RWPE2 (cell line): ENCODE data around the gene EP400.
A peak's percentile ranks its signal among the peaks of the same experiment; 100 is the strongest.

Source experiments
- ATAC-seq: fragments of 200-7000 bp; cut with Tn5 transposase; 3 replicates; pipeline ENCODE4 v1.9.1; 2021; ENCODE audit warnings: low read depth
- DNase-seq: peaks from one replicate; pipeline ENCODE4 v3.0.0-alpha.2; 2020; ENCODE audit warnings: low spot score
- H3K27ac ChIP-seq: fragments of 450-650 bp; 2 replicates; pipeline ENCODE4 v1.5.1; 2017; ENCODE audit warnings: mild to moderate bottlenecking; ENCODE audit not compliant: poor library complexity, severe bottlenecking
- H3K27me3 ChIP-seq: fragments of 250-450 bp; sonication (Bioruptor Pico); 2 replicates; pipeline ENCODE4 v1.5.1; 2021; ENCODE audit warnings: mild to moderate bottlenecking, moderate library complexity; ENCODE audit not compliant: insufficient read depth, poor library complexity, severe bottlenecking
- H3K36me3 ChIP-seq: fragments of 250-450 bp; sonication (Bioruptor Pico); 2 replicates; pipeline ENCODE4 v1.5.1; 2020; ENCODE audit warnings: low read depth, mild to moderate bottlenecking, moderate library complexity
- H3K4me1 ChIP-seq: fragments of 250-450 bp; sonication (Bioruptor Pico); 2 replicates; pipeline ENCODE4 v1.5.1; 2021; ENCODE audit warnings: mild to moderate bottlenecking, moderate library complexity; ENCODE audit not compliant: insufficient read depth, poor library complexity, severe bottlenecking
- H3K4me3 ChIP-seq: fragments of 250-450 bp; sonication (Bioruptor Pico); 2 replicates; pipeline ENCODE4 v1.5.1; 2021; ENCODE audit warnings: mild to moderate bottlenecking, moderate library complexity; ENCODE audit not compliant: severe bottlenecking
- H3K9me3 ChIP-seq: fragments of 250-450 bp; sonication (Bioruptor Pico); 2 replicates; pipeline ENCODE4 v1.5.1; 2021; ENCODE audit warnings: mild to moderate bottlenecking, moderate library complexity; ENCODE audit not compliant: severe bottlenecking
- CTCF ChIP-seq: fragments of 450-650 bp; IDR thresholded peaks from one replicate; pipeline ENCODE4 v1.5.1; 2017; ENCODE audit warnings: mild to moderate bottlenecking, moderate library complexity; ENCODE audit not compliant: poor library complexity, severe bottlenecking

The EP400 gene

GRCh38 chr12:132071830-132072384 is 122.2 kb downstream of the EP400 start:
- no peak overlapping the region for H3K4me3 ChIP-seq
- H3K27me3 ChIP-seq: no peaks in the 10 kb centered on the region
- no peak for TF ChIP-seq CTCF
- no peaks in the 10 kb centered on the region for H3K9me3 ChIP-seq
- ATAC-seq: no peak
- peaks cover 40% of the 10 kb centered on the region for H3K36me3 ChIP-seq
- no peaks in the 10 kb centered on the region for H3K4me1 ChIP-seq
- H3K27ac ChIP-seq: no peak overlapping the region
- DNase-seq: no peak

- ATAC-seq (no peak), DNase-seq (no peak)
- H3K36me3 ChIP-seq: peaks cover 59% of the 10 kb centered on the region
- H3K4me3 ChIP-seq: no peak overlapping the region
- no peak for TF ChIP-seq CTCF
- no peaks in the 10 kb centered on the region for H3K9me3 ChIP-seq
- no peak overlapping the region for H3K27ac ChIP-seq
- H3K27me3 ChIP-seq: no peaks in the 10 kb centered on the region
- no peaks in the 10 kb centered on the region for H3K4me1 ChIP-seq
Measured at GRCh38 chr12:132074216-132074615, 124.5 kb downstream of the EP400 start.

GRCh38 chr12:132075026-132075713 is 125.4 kb downstream of the EP400 start:
- Histone ChIP-seq H3K4me3 (no peak overlapping the region), H3K36me3 (peaks cover 56% of the 10 kb centered on the region), H3K4me1 (no peaks in the 10 kb centered on the region), H3K9me3 (no peaks in the 10 kb centered on the region), H3K27ac (no peak overlapping the region), H3K27me3 (no peaks in the 10 kb centered on the region)
- ATAC-seq: no peak
- no peak for DNase-seq
- TF ChIP-seq CTCF: peak; percentile 12

- no peak overlapping the region for H3K4me3 ChIP-seq
- no peaks in the 10 kb centered on the region for H3K9me3 ChIP-seq
- peaks cover 48% of the 10 kb centered on the region for H3K36me3 ChIP-seq
- H3K27me3 ChIP-seq: no peaks in the 10 kb centered on the region
- H3K27ac ChIP-seq: no peak overlapping the region
- H3K4me1 ChIP-seq: no peaks in the 10 kb centered on the region
- DNase-seq (no peak), ATAC-seq (no peak)
- TF ChIP-seq CTCF: no peak
Measured at GRCh38 chr12:132075714-132076553, 126.2 kb downstream of the EP400 start.
